Naive thymus-derived CD8-positive, alpha-beta T cell (primary cell): ENCODE data around the gene PLPPR3. TPM values are rescaled to one million over a fixed set of nuclear protein-coding genes. Genes with fewer than 3 reads are reported as not detected.
A peak's percentile ranks its signal among the peaks of the same experiment; 100 is the strongest.

ENCODE experiments used
- ATAC-seq, 2 donors: fragments of 150-1000 bp; cut with Tn5 transposase in 1 of 2; sonication (Bioruptor Pico), chemical (Tn5 transposase) in 1 of 2; 1 replicate in 1 of 2; 2 replicates in 1 of 2; pipeline ENCODE4 v1.10.0; 2021; ENCODE audit warnings: mild to moderate bottlenecking in 2 of 2, moderate library complexity in 2 of 2
- POLR2A ChIA-PET: fragments of 350-600 bp; sonication (Branson Sonifier 250); formaldehyde crosslinking; loops from one replicate; lab custom pipeline; 2021; ENCODE audit warnings: antibody characterized with exemption; lab: Charles Lee
- DNase-seq, 10 donors: peaks; one replicate each; pipeline versions ENCODE4 v3.0.0 to v3.0.0-alpha.2; 2020 to 2022
- H3K27ac Mint-ChIP-seq, 10 donors: one replicate each; pipeline ENCODE4 v1.8.0; 2020 to 2022; ENCODE audit warnings: mild to moderate bottlenecking in 10 of 10, mixed read lengths in 10 of 10, moderate library complexity in 4 of 10, inconsistent platforms in 1 of 10
- H3K27me3 Mint-ChIP-seq, 5 donors: one replicate each; pipeline ENCODE4 v1.8.0; 2021 to 2022; ENCODE audit warnings: mixed read lengths in 5 of 5
- H3K36me3 Mint-ChIP-seq, 3 donors: one replicate each; pipeline ENCODE4 v1.8.0; 2020 to 2022; ENCODE audit warnings: mixed read lengths in 3 of 3, mild to moderate bottlenecking in 2 of 3, inconsistent platforms in 1 of 3
- H3K4me1 Mint-ChIP-seq, 4 donors: one replicate each; pipeline ENCODE4 v1.8.0; 2021 to 2022; ENCODE audit warnings: mixed read lengths in 4 of 4
- H3K4me3 Mint-ChIP-seq, 10 donors: one replicate each; pipeline ENCODE4 v1.8.0; 2020 to 2022; ENCODE audit warnings: mild to moderate bottlenecking in 10 of 10, mixed read lengths in 10 of 10, moderate library complexity in 6 of 10, inconsistent platforms in 1 of 10
- H3K9me3 Mint-ChIP-seq, 9 donors: one replicate each; pipeline ENCODE4 v1.8.0; 2020 to 2022; ENCODE audit warnings: mixed read lengths in 9 of 9, mild to moderate bottlenecking in 3 of 9, inconsistent platforms in 1 of 9, moderate library complexity in 1 of 9
- microRNA-seq: library from miRNA; unstranded; fragments of <30 nt; microRNA quantifications from one replicate; pipeline ENCODE4 v1.2.0, GENCODE V29; 2022; ENCODE audit warnings: borderline microRNAs expressed
- polyA plus RNA-seq, 3 donors: library from polyadenylated mRNA; unstranded; fragments of 300-500 nt; fragmentation: Illumina TruSeq; gene quantifications; one replicate each; pipeline ENCODE4 v1.2.3, GENCODE V29; 2021
- total RNA-seq, 8 experiments: library from RNA in 2 of 8; stranded (reverse) in 2 of 8; gene quantifications; one replicate each; pipeline ENCODE4 v1.2.3 and lab custom pipeline; 2021 to 2026

Gene PLPPR3
- total and polyA plus RNA-seq, 5 experiments from 2014 or later: not detected

DNA sequence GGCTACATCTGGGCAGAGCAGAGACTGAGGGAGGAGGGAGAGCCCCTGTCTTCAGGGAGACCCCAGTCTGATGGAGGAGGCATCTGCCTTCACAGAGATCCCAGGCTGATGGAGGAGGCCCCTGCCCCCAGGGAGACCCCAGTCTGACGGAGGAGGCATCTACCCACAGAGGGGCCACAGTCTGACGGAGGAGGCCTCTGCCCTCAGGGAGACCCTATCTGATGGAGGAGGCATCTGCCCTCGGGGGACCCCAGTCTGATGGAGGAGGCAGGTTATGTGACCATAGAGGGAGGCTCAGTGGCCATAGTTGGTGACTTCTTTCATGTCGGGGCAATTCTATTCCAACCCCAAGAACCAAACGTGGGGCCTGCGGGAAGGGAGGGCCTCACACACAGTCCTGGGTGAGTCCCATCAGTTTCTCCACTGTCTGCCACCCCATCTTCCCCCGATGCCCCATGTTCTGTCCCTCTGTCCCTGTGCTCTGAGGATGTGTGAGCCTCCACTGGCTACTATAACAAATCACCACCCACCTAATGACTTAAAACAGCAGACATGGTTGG is 56.5 kb downstream of the PLPPR3 start:
- Mint-ChIP-seq H3K27ac (no peak overlapping the region), H3K27me3 (peaks cover under 1 to 13% (median 6%) of the 10 kb centered on the region in 5 donors), H3K36me3 (no peaks in the 10 kb centered on the region), H3K4me1 (peaks cover 0 to 1% (median under 1%) of the 10 kb centered on the region in 4 donors), H3K4me3 (no peak overlapping the region), H3K9me3 (peaks cover 0 to under 1% (median 0%) of the 10 kb centered on the region in 9 donors)
- DNase-seq (no peak), ATAC-seq (no peak)
- POLR2A ChIA-PET: no interaction called here

DNA sequence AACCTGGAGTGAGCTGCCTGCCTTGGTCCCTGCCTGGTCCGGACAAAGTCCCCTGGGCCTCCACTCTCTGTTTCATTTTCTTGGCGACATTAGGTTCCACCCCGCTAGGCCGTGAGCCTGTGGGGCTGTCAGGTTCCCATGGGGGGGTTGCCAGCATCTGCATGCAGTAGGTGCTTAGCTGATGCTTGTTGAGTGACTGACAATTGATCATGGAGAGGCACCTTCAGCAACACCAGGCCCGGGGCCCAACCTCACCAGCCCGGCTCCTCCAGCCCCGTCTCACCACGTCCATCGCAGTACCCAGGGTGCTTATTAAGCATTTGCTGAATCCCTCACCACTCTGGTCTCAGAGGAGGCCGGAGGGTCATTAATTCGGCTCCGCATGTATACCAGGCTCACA is 57.5 kb downstream of the PLPPR3 start:
- POLR2A ChIA-PET: no interaction called here

GRCh38 chr19:763869-764268 is 57.9 kb downstream of the PLPPR3 start:
- Mint-ChIP-seq H3K4me1 (no peaks in the 10 kb centered on the region), H3K27ac (peak overlapping the region in 1 of 10 donors; percentile 63), H3K9me3 (peaks cover 0 to 9% (median 0%) of the 10 kb centered on the region in 9 donors), H3K27me3 (peaks cover 0 to 13% (median 6%) of the 10 kb centered on the region in 5 donors), H3K36me3 (peaks cover 0 to 5% (median 2%) of the 10 kb centered on the region in 3 donors), H3K4me3 (no peak overlapping the region)
- ATAC-seq: no peak
- POLR2A ChIA-PET: no interaction called here
- no peak for DNase-seq

More for the DNA sequence above, 57.5 kb downstream of the PLPPR3 start:
- Mint-ChIP-seq H3K27me3 (peaks cover 0 to 13% (median 6%) of the 10 kb centered on the region in 5 donors), H3K9me3 (peaks cover 0 to 6% (median 0%) of the 10 kb centered on the region in 9 donors), H3K4me1 (no peaks in the 10 kb centered on the region), H3K4me3 (no peak overlapping the region), H3K27ac (no peak overlapping the region), H3K36me3 (peaks cover 0 to 5% (median 2%) of the 10 kb centered on the region in 3 donors)
- no peak for DNase-seq
- no peak for ATAC-seq

DNA sequence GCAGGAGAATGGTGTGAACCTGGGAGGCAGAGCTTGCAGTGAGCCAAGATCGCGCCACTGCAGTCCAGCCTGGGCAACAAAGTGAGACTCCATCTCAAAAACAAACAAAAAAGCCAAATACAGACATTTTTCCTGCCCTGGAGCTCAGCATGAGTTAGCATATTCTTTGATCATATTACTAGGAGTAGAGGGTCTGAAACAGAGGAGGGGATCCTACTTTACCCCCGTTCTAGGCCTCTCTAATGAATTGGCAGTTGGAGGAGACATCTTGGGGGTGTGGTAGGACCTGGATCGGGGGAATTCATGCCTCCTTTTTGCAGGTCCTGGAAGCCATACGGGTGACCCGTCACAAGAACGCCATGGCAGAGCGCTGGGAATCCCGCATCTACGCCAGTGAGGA is 58.6 kb downstream of the PLPPR3 start:
- no peak for ATAC-seq
- Mint-ChIP-seq H3K4me3 (no peak overlapping the region), H3K36me3 (peaks cover 0 to 5% (median 2%) of the 10 kb centered on the region in 3 donors), H3K27ac (no peak overlapping the region), H3K9me3 (peaks cover 0 to 16% (median 5%) of the 10 kb centered on the region in 9 donors), H3K4me1 (no peaks in the 10 kb centered on the region), H3K27me3 (peaks cover 0 to 13% (median 6%) of the 10 kb centered on the region in 5 donors)
- DNase-seq: no peak
- POLR2A ChIA-PET: no interaction called here

Small RNA genes lying within 50 kb of the gene (microRNA-seq; reads per million reads assigned to microRNA genes)
- gene MIR3187 (1.0 reads per million), gene MIR4745 (not detected)

Other genes starting within 250 kb of the PLPPR3 start
- 100 to 1,000 TPM; 106 to 107 TPM for gene BSG, start 249.4 kb downstream of the PLPPR3 start, total RNA-seq
- gene BSG, start 249.4 kb downstream of the PLPPR3 start, polyA plus RNA-seq: 100 to 1,000 TPM; 282 to 313 (median 309) TPM
- under 1 TPM; 0.49 to 0.68 TPM for gene HCN2, start 232.1 kb downstream of the PLPPR3 start, total RNA-seq
- under 1 TPM in 2 of 3 donors, not detected in 1; 0.03 to 0.06 TPM for gene HCN2, start 232.1 kb downstream of the PLPPR3 start, polyA plus RNA-seq
- 10 to 100 TPM; 88.4 to 92.3 TPM for gene POLRMT, start 188.4 kb downstream of the PLPPR3 start, total RNA-seq
- gene POLRMT, start 188.4 kb downstream of the PLPPR3 start, polyA plus RNA-seq: 10 to 100 TPM; 33.2 to 71.1 (median 37.4) TPM
- 1 to 10 TPM; 2.4 to 2.6 TPM for gene FGF22, start 182.1 kb downstream of the PLPPR3 start, total RNA-seq
- gene FGF22, start 182.1 kb downstream of the PLPPR3 start, polyA plus RNA-seq: not detected
- gene RNF126, start 158.7 kb downstream of the PLPPR3 start, total RNA-seq: 100 to 1,000 TPM; 122 to 125 TPM
- 10 to 100 TPM; 56.2 to 70.7 (median 61.0) TPM for gene RNF126, start 158.7 kb downstream of the PLPPR3 start, polyA plus RNA-seq
- 1 to 10 TPM; 3.0 to 4.2 TPM for gene FSTL3, start 145.6 kb downstream of the PLPPR3 start, total RNA-seq
- gene FSTL3, start 145.6 kb downstream of the PLPPR3 start, polyA plus RNA-seq: 1 to 10 TPM; 2.4 to 3.2 (median 2.8) TPM
- not detected for gene PRSS57, start 126.5 kb downstream of the PLPPR3 start, total RNA-seq
- 1 to 10 TPM in 1 of 3 donors, not detected in 2; 1.2 TPM for gene PRSS57, start 126.5 kb downstream of the PLPPR3 start, polyA plus RNA-seq
- not detected for gene PALM, start 113.0 kb downstream of the PLPPR3 start, total RNA-seq
- gene PALM, start 113.0 kb downstream of the PLPPR3 start, polyA plus RNA-seq: not detected
- not detected for gene MISP, start 70.8 kb downstream of the PLPPR3 start, total RNA-seq
- not detected for gene MISP, start 70.8 kb downstream of the PLPPR3 start, polyA plus RNA-seq
- 100 to 1,000 TPM; 321 to 323 TPM for gene PTBP1, start 24.5 kb downstream of the PLPPR3 start, total RNA-seq
- gene PTBP1, start 24.5 kb downstream of the PLPPR3 start, polyA plus RNA-seq: 100 to 1,000 TPM; 110 to 190 (median 110) TPM
- gene AZU1, start 5.9 kb upstream of the PLPPR3 start, total RNA-seq: under 1 TPM; 0.21 to 0.36 TPM
- not detected for gene AZU1, start 5.9 kb upstream of the PLPPR3 start, polyA plus RNA-seq
- not detected for gene PRTN3, start 19.0 kb upstream of the PLPPR3 start, total RNA-seq
- gene PRTN3, start 19.0 kb upstream of the PLPPR3 start, polyA plus RNA-seq: not detected
- gene ELANE, start 30.3 kb upstream of the PLPPR3 start, total RNA-seq: not detected
- gene ELANE, start 30.3 kb upstream of the PLPPR3 start, polyA plus RNA-seq: not detected
- gene CFD, start 37.7 kb upstream of the PLPPR3 start, total RNA-seq: 1 to 10 TPM; 2.4 to 3.9 TPM
- gene CFD, start 37.7 kb upstream of the PLPPR3 start, polyA plus RNA-seq: 1 to 10 TPM; 3.6 to 10.0 (median 4.3) TPM
- 10 to 100 TPM; 65.9 to 68.8 TPM for gene MED16, start 71.2 kb upstream of the PLPPR3 start, total RNA-seq
- gene MED16, start 71.2 kb upstream of the PLPPR3 start, polyA plus RNA-seq: 100 to 1,000 TPM in 1 of 3 donors, 10 to 100 TPM in 2; 54.3 to 117 (median 72.4) TPM
- gene RNU6-9, start 71.5 kb upstream of the PLPPR3 start, total RNA-seq: not detected
- not detected for gene RNU6-9, start 71.5 kb upstream of the PLPPR3 start, polyA plus RNA-seq
- gene R3HDM4, start 91.3 kb upstream of the PLPPR3 start, total RNA-seq: 100 to 1,000 TPM; 179 to 184 TPM
- 100 to 1,000 TPM; 137 to 238 (median 182) TPM for gene R3HDM4, start 91.3 kb upstream of the PLPPR3 start, polyA plus RNA-seq
- 1 to 10 TPM; 1.4 to 2.6 TPM for gene KISS1R, start 95.4 kb upstream of the PLPPR3 start, total RNA-seq
- under 1 TPM; 0.18 to 0.58 (median 0.52) TPM for gene KISS1R, start 95.4 kb upstream of the PLPPR3 start, polyA plus RNA-seq
- gene ARID3A, start 104.1 kb upstream of the PLPPR3 start, total RNA-seq: 1 to 10 TPM; 3.5 to 5.0 TPM
- under 1 TPM; 0.09 to 0.58 (median 0.16) TPM for gene ARID3A, start 104.1 kb upstream of the PLPPR3 start, polyA plus RNA-seq
- 10 to 100 TPM; 50.6 to 54.1 TPM for gene WDR18, start 162.4 kb upstream of the PLPPR3 start, total RNA-seq
- gene WDR18, start 162.4 kb upstream of the PLPPR3 start, polyA plus RNA-seq: 10 to 100 TPM; 51.2 to 72.7 (median 64.1) TPM
- gene GRIN3B, start 178.5 kb upstream of the PLPPR3 start, total RNA-seq: not detected
- not detected for gene GRIN3B, start 178.5 kb upstream of the PLPPR3 start, polyA plus RNA-seq
- gene TMEM259, start 199.2 kb upstream of the PLPPR3 start, total RNA-seq: 100 to 1,000 TPM; 331 to 365 TPM
- 10 to 100 TPM; 37.9 to 77.0 (median 52.0) TPM for gene TMEM259, start 199.2 kb upstream of the PLPPR3 start, polyA plus RNA-seq
- not detected for gene RNU6-2, start 199.6 kb upstream of the PLPPR3 start, total RNA-seq
- not detected for gene RNU6-2, start 199.6 kb upstream of the PLPPR3 start, polyA plus RNA-seq
- 100 to 1,000 TPM; 211 to 216 TPM for gene CNN2, start 204.7 kb upstream of the PLPPR3 start, total RNA-seq
- 100 to 1,000 TPM; 498 to 693 (median 515) TPM for gene CNN2, start 204.7 kb upstream of the PLPPR3 start, polyA plus RNA-seq
- gene ABCA7, start 218.2 kb upstream of the PLPPR3 start, total RNA-seq: 100 to 1,000 TPM; 221 to 232 TPM
- 10 to 100 TPM in 1 of 3 donors, 1 to 10 TPM in 2; 4.2 to 14.4 (median 8.7) TPM for gene ABCA7, start 218.2 kb upstream of the PLPPR3 start, polyA plus RNA-seq
- 1,000 to 10,000 TPM; 1,025 to 1,060 TPM for gene ARHGAP45, start 245.2 kb upstream of the PLPPR3 start, total RNA-seq
- gene ARHGAP45, start 245.2 kb upstream of the PLPPR3 start, polyA plus RNA-seq: 100 to 1,000 TPM; 261 to 681 (median 358) TPM